NCI-H446 (cell line): ENCODE results near the gene DIRAS1.
"Not testable (repeated sequence)": the region's sequence is repeated elsewhere in the genome, so short reads cannot be mapped to it uniquely, and the experiment has no call there.

Experiments
- DNase-seq, 2 experiments: peaks; one replicate each; lab custom pipeline; 2025; lab: John Stamatoyannopoulos, UW

Gene DIRAS1

DNA sequence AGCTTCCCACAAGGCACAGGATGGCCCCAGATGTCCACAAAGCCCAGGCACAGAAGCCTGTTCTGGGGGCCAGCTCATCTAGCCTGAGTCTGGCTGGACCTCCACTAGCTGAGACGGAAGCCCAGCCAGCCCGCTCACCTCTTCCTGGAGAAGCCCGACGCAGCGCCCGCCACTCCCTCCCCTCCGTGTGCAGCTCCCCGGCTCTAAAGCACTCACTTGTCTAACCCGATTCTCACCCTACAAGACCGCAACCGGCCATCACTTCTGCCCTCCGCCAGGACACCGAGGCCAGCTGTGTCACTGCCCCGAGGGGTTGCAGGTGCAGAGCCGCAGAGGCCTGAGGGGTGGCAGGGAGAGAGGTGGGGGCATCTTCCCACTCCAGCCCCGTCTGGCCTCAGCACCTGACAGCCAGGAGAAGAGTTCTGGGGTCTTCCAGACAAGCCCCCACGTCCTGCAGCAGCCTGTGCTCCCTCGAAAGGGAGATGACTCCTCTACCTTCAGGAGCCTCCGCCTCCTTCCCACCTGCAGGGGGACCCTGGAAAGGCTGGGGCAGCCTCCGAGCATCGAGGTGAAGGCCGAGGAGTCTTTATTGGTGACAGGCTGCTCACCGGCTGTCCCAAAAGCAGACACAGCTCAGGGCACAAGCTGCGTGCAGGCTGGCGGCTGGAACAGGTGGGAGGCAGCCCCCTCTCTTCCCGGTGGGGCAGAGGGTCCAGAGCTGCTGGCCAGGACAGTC, 5.9 kb upstream of the DIRAS1 start:
- DNase-seq = no peak

DNA sequence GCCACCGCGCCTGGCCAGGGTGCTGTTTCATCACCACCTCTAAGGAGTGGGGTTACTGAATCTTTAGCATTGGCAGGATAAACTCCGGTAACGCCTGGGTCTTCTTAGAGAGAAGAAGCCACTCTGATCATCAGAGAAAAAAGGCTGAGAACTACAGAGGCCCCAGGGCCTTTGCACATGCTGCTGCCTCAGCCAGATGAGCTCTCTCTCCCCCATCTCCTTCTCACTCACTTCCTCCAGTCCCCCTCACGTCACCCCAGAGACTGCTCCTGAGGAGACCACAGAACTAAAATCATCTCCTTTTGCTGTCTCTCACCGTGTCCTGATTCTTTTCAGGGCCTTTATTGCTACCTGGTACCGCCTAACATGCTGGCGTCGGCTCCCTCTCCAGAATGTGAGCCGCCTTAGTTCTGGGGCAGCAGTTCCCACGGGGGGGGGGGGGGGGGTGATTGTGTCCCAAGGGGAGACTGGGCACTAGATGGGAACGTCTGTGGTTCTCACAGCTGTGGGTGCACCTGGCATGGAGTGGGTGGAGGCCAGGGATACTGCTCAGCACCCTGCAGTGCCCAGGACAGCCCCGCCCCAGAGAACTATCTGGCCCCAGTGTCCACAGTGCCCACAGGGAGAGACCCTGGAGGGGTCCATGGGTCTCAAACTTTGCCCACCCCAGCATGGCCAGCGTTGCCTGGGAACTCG, 5.1 kb upstream of the DIRAS1 start:
- DNase-seq = no peak

DNA sequence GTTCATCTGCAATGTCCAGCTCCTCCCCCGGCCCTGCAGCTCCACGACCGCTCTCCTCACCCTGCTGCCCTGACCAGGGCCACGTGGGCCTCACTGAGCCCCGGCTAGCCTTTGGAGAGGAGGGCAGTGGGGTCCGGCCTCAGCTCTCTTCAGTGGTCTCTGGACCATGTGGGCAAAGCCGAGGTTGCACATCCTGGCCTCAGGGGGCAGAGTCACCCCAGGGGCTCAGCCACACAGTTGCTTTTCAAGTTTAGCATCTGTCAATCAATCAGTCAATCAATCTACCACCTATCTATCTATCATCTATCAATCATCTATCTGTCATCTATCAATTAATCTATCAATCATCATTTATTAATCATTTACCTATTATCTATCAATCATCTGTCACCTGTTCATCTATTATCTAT, 3.0 kb upstream of the DIRAS1 start:
- no peak for DNase-seq

DNA sequence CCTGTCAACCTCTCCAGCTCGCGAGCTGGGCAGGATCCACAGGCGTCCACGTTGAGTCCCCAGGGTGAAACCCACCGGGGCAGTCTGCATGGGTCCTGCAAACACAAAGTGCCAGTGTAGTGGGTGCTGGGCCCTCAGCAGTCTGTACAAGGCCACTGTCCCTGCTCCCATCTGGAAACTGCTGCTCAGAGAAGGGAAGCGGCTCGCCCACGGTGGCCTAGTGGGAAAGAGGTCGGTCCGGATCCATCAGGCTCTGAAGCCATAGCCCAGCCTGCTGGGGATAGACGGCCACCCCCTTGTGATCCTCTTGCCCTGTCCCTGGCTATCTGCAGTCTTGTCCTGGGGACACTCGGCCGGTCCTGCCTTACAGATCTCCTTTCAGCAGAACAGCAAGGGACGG, 2.6 kb upstream of the DIRAS1 start:
- DNase-seq = no peak

DNA sequence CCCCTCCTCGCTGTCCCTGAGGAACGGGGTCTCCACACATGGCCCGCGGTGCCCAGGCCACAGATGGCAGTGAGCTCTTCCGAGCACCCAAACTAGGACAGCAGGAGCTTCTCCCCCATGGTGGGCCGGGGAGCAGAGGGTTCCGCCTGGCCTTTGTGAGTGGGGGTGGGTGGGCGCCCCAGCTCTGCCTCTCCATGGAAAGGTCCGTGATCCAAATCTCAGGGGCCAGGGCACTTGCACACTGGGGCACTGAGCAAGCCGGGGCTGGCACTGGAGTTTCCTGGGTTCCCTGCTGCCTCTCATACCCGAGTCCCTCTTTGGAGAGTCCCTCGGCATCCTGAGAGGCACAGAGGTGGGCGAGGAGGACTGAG, 2.2 kb upstream of the DIRAS1 start:
- no peak for DNase-seq

DNA sequence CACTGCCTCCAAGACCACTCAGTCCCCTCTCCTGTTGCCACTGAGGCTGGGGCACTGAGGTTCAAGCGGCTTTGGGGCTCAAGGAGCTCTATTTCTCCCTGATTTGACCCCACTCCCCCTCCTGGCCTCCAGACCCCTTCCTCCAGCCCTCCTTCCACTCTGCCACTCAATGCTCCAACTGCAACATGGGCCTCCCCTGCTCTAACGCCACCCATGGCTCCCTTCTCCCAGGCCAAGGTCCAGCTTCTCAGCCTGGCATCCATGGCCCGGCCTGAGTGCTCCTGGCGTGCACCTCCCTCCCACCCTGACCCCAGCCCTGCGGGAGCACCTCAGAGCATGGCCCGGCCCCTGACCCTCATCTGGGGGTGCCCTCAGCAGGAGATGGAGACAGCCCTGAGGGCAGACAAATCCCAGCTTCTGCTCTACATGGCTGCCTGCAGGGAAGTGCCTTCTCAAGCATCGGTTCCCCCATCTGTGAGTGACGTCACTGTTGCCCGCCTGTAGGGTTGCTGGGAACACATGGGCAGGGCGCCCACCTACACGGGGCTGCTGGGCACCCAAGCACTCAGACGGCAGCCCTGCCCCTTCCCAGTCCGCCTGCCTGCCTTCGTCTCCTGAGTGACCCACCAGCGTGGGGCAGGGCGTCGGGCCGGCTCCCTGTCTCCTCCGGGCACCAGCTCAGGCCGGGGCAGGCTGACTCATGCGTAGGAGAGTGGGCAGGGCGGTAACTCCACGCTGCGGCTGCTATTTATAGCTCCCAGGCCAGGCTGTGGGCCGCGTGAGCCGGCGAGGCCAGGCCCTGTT, 1.6 kb upstream of the DIRAS1 start:
- DNase-seq = no peak

DNA sequence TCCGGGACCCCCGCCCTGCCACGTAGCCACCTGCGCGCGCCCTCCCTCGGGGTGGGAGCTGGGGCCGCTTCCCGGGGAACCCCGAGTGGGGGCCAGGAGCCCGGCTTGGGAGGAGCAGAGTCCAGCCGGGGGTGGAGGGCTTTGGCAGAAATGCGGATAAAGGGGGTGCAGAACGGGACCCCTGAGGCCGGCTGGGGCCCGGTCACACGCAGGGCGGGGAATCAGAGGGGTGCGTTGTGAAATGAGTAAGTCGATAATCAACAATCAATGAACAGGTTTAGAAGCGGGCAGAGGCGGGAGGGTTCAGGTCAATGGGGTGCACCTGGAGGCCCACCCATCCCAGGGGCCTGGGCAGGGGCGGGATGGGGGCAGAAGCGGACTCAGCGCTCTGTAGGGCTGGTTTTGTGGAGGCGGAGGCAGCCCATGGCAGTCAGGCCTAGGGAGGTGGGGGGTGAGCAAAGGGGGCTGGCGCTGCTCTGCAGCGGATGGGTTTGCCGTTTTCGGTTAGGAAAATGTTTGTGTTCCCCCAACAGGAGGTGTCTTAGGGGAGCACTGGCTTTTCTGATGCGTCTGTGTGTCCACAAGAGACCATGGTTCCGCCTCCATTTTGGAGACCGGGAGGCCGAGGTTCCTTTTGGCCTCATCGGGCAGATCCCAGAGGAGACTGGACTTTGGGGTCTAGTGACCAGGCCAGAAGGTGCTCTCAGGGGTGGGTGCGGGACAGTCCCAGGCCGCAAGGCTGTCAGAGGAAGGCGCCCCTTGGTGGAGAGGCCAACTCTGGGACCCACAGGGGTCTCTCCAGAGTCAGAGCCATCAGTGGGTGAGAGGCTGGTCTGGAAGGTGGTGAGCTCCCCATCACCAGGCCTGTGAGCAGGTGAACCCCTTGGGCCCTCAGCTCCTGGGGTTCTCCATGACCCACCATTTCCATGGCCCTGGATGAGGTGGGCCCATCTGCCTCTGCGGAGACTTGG, 683 bp upstream of the DIRAS1 start:
- DNase-seq = no peak

DNA sequence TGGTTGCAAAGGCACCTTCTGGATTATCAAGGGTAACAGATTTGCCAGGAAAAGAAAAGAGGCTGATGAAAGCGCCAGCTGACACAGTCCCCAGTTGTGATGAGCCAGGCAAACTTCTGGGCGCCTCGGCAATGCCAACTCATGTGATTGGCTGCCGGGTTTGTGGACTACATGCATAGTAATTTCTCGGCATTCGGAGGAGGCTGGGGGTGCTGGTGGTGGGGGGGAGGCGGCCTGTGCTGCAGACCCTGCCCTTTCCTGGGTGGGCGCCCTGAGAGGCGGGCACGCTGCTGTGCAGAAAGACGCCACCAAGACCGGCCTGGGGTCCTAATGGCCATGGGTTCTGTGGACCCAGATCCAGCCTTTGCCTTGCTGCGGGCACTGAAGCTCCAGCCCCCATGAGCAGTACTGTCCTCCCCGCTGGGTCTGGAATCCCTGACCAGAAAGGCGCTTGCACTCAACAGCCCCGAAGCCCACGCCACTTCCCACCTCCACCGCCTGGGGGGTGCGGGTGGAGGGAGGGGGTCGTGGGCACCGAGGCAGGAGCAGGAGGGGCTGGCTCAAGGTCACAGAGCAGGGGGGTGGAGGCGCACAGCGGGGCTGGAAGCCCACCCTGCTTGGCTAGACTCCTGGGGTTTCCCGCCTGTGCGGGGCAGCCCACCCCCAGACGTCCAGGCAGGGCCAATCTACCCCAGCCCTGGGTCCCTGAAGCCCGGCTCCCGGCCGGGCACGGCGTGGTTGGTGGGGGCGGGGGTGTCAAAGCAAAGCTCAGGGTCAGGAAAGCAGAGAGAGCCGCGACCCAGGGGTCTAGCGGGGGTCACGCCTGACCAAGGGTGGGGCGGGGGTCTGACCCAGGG, 1.0 kb downstream of the DIRAS1 start:
- DNase-seq = peak in 1 of 2 experiments; percentile 45

DNA sequence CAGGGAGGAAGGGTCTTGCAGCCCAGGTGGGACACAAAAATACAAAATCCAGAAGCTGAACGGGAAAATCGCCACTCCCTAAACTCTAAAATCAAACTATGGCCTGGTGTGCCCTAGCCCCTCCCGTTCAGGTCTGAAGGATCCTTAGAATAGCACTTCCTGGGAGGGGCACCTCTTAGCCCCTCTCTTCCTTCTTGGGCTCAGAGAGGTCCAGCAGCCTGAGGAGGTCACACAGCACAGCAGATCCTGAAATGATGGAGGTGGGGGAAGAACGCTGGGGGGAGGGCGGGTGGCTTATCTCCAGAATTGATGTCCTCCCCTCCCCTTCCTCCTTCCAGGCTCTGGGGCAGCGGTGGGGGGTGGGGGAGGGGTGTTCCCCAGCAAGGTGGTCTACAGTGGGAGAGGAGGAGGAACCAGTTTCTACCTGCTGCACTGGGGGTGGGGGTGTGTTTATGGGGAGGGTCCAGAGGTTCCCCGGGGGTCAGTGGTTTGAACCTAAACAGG, 1.9 kb downstream of the DIRAS1 start:
- DNase-seq = no peak

DNA sequence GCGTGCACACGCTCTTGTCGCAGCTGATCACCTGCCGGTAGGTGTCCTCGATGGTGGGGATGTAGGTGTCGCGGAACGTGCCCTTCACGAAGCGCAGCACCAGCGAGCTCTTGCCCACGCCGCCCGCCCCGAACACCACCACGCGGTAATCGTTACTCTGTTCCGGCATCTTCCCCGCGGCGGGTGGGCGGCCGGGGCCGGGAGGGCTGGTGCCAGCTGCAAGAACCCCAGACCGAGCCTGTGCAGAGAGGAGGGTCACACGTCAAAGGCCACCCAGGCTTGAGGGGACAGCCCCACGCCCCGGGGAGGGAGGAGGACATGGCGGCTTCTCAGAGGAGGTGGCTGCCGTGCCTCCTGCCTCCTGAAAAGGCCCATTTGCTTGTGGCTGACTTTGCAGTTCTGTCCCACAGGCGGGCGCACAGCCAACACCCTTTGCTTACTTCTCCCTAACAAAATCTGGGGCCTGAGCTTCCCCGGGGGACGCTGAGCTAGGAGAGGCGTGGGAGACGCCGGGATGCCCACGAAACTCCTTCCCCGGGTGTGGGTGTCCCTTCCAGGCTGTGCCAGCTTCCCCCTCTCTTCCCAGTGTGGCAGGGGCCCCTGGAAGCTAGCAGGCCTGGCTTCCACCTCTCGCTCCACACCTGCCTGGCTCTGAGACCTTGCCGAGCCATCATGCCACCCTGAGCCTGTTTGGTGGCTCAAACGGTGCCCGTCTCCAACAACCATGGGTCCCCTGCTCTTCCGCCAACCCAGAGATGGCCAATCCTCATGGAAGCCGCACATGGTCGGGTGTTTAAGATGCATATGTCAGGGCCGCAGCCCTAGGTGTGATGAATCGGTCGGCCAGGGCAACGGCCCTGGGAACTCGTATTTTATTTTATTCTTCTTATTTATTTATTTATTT, 3.3 kb downstream of the DIRAS1 start:
- no peak for DNase-seq

DNA sequence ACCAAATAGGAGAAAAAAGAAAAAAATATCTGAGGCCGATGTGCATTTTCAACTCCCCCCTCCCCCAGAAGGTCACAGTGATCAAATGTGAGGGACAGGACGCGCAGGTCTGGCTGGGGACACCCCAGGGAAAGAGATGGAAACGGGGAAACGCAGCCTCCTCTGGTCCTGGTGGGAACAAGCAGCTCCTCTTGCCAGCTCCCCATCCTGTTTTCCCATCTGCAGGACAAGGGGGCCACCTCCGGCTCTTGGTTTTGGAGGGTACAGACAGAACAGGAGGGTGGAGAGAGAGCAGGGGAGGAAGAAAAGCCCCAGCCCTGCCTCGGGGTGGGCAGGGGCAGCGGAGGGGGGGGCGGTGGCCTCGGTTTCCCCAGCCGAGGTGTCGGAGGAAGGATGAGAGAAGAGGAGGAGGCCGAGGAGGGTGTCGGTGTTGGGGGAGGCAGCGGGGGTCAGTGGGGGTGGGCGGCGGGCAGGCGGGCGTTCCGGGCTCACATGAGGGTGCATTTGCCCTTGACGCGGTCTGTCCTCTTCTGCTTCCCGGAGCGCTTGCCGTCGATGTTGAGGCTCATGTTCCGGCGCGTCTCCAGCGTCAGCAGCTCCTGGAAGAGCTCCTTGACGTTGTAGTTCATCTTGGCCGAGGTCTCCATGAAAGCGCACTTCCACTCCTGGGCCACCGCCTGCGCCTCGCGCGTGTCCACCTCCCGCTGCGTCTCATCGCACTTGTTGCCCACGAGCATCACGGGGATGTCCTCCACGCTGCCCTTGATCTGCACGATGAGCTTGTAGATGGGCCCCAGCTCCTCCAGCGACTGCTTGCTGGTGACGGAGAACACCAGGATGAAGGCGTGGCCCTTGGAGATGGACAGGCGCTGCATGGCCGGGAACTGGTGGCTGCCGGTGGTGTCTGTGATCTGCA, 4.2 kb downstream of the DIRAS1 start:
- no peak for DNase-seq

DNA sequence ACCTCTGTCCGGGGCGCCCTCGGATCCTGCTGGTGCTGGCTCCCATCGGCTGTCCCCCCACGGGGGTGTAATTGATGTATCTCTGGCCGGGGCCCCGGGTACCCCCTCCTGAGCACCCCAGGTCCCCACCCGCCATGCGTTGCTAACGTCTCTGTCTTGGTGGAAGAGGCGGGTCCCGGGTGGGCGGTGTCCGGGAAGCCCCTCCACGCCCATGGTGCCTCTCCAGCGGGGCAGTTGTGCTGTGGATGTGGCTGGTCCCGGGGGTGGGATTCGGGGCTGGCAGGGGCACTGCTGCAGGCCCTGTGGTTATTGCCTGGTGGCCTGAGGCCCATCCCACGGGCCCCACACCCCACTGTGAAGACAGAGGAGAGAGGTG, 4.9 kb downstream of the DIRAS1 start:
- DNase-seq = no peak

DNA sequence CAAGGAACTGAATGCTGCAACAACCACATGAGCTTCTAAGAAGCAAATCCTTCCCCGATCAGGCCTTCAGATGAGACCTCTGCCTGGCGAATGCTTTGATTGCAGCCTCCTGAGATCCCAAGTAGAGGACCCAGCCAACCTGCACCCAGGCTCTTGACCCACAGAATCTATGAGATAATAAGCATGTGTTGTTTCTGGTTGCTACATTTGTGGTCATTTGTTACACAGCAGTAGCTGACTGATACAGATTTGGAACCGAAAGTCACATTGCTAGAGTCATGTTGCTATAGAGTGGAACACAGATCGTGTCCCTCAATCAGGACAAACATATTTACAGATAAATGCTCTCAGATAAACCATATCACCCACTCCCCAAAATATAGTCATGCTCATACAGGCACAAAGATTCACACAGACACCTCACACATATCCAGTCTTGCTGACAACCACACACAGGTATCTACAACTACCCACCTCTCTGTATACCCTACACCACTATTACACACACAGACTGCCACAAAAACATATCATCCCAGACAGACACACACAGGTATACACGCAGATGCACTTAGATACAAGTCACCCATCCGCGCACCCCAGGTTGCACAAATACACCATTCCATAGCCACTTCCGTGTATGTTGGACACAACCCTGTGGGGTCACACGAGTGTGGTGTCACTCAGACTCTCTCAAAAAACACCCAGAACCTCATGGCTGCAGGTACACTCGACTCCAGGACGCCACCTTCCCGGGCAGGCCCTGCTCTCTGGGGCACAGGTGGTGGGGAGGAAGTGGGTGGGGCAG, 5.5 kb downstream of the DIRAS1 start:
- no peak for DNase-seq

DNA sequence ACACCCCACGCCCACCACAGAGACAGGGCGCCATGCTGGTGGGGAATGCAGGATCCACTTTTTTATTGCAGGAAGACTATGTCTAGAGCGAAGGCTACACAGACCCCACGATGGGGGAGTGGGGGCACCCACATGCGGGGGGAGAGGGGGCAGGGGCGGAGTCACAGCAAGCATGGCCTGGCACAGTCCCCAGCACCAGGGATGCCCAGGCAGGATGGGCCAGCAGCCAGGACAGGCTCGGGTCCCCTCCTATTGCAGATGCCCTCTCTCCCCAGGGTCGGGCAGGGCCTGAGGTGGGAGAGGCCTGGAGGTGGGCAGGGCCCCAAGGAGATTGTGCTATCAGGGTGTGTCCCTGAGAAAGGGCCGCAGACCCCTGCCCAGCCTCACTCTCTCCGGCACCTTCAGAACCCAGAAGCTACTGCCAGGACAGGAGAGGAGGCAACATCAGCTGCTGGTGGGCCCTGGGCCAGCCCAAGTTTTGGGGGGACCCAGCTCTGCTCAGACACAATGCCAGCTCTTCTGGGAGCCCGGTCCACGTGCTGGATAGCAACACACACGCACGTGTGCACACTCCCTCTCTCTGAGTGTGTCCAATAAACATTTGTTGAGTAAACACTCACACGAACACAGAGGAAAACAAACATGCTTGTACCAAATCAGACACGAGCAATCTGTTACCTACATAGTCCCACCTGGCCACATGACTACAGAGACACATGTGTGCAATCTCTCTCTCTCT, 6.5 kb downstream of the DIRAS1 start:
- DNase-seq = no peak

DNA sequence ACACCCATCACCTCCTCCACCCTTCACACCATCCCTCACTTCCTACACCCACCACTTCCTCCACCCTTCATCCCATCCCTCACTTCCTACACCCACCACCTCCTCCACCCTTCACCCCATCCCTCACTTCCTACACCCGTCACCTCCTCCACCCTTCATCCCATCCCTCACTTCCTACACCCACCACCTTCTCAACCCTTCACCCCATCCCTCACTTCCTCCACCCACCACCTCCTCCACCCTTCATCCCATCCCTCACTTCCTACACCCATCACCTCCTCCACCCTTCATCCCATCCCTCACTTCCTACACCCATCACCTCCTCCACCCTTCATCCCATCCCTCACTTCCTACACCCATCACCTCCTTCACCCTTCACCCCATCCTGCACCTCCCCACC, 7.1 kb downstream of the DIRAS1 start:
- not testable (repeated sequence) for DNase-seq

DNA sequence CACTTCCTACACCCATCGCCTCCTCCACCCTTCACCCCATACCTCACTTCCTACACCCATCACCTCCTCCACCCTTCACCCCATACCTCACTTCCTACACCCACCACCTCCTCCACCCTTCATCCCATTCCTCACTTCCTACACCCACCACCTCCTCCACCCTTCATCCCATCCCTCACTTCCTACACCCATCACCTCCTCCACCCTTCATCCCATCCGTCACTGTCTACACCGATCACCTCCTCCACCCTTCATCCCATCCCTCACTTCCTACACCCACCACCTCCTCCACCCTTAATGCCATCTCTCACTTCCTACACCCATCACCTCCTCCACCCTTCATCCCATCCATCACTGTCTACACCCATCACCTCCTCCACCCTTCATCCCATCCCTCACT, 8.0 kb downstream of the DIRAS1 start:
- DNase-seq = not testable (repeated sequence)

DNA sequence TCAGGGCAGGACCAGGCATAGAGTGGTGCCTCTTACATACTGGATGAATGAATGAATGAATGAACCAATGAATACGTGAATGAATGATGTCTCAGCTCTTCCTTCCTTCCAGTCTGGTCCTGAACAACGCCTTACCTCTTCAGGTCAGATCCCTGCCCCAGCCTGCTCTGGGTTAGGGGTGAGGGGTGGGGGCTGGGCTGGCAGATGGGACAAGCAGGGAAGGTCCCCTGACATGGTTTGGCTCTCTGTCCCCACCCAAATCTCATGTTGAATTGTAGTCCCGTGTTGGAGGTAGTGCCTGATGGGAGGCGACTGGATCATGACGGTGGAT, 9.3 kb downstream of the DIRAS1 start:
- DNase-seq = no peak
